Renal pelvis (tissue), 4 donors: ENCODE data around the gene MRPL27. TPM values are rescaled to one million over a fixed set of nuclear protein-coding genes. Genes with fewer than 3 reads are reported as not detected.

Experiments used
- DNase-seq: peaks from one replicate; pipeline ENCODE4 v3.0.0-alpha.2; 2013
- polyA plus RNA-seq, 3 donors: library from polyadenylated mRNA; unstranded; fragments of 120-200 nt; gene quantifications; one replicate each; pipeline ENCODE4 v1.2.1, GENCODE V29; 2013; ENCODE audit not compliant: insufficient read length in 3 of 3

Gene MRPL27
- polyA plus RNA-seq, 3 donors: 75.4 to 81.2 (median 80.8) TPM

DNA sequence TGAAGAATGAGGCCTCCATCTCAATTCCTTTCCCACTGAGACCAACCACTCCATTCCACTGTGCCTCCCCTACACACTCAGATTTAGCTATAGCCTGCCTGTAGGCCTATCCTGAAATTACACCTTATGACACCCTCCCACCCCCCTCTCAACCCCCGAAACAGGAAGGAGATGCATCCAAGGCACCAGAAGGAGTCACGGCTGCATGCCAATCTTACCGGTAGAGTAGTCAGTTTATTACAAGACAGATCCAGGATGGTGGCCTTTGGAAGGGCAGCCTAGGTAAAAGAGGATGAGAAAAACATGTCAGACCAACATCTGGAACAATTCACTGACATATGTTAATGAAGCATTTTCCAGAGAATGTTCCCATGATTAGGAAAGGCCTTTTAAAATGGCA lies 21.7 kb upstream of the MRPL27 start:
- no peak for DNase-seq

GRCh38 chr17:50393700-50394099 lies 20.7 kb upstream of the MRPL27 start:
- no peak for DNase-seq

DNA sequence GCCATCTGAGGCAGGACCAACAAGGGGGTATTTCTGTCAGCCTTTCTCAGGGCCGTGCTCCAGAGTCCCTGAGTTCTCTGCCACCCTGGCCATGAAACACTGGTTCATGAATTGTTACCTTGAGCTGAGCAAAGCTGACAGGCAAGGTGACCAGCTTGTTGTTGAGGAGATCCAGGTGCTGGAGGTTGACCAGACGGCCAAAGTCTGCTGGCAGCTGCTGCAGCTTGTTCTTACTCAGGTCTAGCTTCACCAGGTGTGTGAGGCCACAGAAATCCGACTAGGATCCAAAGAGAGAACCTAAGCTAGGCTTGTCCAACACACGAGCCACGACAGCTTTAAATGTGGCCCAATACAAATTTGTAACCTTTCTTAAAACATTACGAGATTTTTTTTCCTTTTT lies 19.6 kb upstream of the MRPL27 start:
- DNase-seq: no peak

DNA sequence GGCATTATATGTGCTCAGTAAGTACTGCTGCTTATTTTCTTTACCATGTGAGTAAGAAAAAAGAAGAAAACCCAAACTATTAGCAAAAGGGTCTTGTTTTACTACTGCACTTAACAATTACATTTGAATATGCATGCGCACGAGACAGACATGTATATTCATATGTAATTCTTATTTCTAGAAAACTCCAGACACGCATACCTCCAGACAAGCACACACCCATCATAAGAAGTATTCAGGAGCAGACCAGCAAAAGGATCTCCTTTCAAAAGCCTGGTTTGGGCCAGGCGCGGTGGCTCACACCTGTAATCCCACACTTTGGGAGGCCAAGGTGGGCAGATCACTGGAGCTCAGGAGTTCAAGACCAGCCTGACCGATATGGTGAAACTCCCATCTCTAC lies 16.6 kb upstream of the MRPL27 start:
- no peak for DNase-seq

DNA sequence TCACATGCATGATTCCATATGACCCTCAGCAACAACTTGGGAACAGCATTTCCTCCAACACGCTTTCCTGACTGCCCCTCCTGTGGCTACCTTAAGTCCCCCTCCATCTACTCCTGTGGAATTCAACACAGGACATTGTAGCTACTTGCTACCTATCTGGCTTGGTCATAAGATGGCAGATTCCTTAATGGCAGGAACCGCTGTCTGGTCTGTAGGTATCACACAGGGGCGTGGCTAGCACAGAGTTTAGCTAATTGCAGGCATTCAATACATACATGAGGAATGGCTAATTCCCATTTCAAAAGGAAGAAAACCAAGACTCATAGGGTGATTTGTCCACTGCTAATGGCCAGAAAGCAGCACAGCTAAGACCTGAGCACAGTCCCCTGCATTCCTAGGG lies 15.7 kb upstream of the MRPL27 start:
- DNase-seq: no peak

GRCh38 chr17:50386510-50386909 lies 13.5 kb upstream of the MRPL27 start:
- DNase-seq: no peak

GRCh38 chr17:50382931-50383330 lies 9.9 kb upstream of the MRPL27 start:
- DNase-seq: no peak

DNA sequence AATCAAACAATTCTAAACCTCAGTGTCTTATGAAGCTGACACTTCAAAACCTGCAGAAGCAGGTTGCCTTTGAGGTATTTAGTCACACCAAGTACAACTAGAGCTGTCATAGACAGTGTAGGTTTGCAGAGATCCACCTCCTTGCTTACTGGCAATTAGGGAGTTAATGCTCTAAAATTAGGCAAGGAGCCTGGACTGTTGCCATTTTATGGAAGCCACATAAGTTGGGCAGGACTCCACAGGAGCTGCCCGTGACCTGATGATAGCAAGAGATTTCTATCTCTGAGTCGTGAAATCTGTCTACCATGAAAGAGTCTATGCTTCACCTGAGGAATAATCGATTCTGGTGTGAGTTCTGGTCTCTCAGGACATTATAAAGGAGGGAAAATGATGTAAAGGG lies 8.9 kb upstream of the MRPL27 start:
- DNase-seq: no peak

DNA sequence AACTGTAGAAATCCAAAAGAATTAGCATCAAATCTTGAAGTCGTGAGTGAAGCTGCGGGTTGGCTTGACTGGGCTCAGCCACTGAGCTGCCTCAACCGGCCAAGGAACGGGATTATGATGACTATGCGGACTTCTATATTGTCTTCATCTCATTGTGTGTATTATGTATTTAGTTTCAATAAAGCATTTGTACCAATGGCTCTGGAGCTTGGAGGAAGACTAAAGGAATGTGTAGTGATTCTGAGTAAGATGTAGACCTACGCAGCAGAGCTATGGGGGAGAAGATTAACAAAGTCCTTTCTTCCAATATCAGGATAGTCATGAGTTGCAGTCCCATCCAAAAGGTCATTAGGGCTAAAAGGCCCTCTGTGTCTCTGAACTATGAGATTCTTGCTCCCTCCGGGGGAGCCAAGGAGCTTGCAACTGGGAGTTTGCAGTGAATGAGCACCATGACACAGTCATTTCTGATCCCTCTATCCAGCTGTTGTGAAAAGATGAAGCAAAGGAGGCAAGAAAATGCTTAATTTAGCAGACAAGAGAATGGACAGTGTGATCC lies 8.4 kb upstream of the MRPL27 start:
- no peak for DNase-seq

DNA sequence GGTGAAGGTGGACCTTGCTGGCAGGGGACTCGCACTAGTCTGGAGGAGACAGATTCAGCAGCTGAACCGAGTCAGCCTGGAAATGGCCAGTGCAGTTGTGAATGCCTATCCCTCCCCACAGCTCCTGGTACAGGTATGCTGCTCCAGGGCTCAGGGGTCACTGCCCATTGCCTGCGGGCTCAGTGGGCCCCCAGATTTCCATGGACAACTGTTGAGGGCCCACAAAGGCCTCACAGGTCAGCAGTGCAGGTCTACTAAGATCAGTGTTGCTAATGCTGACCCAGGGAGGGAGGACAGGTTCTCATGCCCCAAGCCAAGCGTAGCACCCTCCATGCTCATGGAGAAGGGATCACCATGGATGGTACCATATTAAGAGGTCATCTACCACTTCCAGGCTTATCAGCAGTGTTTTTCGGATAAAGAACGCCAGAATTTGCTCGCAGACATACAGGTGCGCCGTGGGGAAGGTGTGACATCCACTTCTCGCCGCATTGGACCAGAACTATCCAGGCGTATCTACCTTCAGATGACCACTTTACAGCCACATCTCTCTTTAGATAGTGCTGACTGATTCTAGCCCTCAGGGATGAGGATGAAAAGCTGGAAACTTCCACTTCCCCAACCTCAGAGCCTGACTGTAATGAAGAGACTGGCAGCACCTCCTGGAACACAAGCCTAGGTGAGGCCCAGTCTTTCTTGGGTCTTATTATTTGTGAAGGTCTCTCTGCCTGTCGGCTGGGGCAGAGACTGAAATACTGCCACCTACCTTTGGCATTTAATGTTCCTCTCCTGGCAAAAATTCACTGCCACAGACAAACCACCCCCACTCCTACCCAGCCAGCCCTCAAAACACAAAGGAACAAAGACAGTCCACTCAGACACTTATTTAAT lies 7.6 kb upstream of the MRPL27 start:
- DNase-seq: no peak

DNA sequence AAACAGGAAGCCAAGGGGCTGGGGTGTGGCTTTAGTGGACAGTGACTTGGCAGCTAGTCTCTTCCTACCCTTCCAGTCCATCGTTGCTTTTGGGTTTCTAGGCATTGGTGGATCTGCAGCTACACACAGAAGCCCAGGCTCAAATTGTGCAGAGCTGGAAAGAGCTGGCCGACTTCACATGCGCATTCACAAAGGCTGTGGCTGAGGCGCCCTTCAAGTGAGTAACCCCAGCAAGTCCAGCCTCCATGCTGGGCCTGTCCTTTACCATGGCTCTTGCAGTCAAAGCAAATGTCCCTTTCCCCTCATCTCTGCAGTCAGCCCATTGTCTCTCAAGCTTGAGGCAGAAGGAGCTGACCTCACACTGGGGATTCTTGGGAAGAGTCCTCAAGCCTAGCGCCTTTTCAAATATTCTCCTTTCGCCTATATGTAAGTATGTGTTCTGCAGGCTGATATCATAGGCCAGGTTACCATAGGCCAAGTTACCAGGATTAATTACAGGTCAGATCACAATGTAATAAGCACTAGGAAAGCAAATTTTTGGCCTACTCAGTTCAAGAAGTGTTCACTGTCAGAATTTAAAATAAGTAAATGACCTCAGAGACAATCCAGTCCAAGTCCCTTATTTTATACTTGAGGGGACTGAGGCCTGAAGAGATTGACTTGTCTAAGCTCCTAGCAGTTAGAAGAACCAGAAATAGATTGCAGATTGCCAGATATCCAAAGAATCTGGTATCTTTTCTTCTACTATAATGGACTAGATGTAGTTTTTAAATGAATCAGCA lies 6.6 kb upstream of the MRPL27 start:
- DNase-seq: no peak

DNA sequence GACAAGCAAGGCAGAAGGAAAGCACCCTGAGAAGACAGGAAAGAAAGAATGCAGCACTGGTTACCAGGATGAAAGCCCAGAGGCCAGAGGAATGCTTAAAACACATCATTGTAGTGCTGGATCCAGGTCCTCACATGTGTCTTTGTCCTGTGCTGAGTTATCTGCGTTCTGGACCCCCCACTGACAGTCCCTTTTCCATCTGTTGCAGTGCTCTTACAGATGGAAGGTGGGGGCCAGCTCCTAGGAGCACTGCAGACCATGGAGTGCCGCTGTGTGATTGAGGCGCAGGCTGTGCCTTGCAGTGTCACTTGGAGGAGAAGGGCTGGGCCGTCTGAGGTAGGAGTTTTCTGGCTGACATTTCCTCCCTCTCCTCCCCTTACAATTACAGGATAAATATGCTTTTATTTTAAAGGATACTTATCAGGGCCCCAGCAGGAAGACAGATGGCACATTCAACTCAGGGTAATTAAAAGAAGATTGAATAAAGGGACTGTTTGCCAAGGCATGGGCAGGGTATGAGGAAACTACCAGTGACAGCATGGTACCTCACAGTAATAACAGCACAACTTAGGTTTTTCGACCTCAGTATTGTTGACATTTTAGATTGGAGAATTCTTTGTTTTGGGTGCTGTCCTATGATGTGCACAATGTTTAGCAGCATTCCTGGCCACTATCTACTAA lies 3.0 kb upstream of the MRPL27 start:
- no peak for DNase-seq

- no peak for DNase-seq
Observed at GRCh38 chr17:50373705-50374104, 721 bp upstream of the MRPL27 start.

DNA sequence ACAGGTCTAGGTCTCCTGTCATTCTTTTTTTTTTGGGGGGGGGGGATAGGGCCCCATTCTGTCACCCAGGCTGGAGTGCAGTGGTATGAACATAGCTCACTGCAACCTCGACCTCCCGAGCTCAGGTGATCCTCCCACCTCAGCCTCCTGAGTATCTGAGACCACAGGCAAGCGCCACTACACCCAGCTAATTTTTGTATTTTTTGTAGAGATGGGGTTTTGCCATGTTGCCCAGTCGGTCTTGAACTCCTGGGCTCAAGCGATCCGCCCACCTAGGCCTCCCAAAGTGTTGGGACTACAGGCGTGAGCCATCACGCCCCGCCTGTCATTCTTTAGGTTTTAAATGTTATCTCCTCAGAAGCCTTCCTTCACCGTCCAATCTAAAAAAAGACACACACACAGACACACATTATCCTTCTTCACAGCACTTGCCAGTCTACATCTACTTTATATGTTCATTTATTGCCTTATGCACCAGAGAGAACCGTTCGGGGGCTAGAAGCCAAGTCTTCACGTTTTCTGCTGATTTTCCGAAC lies 694 bp downstream of the MRPL27 start:
- DNase-seq: no peak

DNA sequence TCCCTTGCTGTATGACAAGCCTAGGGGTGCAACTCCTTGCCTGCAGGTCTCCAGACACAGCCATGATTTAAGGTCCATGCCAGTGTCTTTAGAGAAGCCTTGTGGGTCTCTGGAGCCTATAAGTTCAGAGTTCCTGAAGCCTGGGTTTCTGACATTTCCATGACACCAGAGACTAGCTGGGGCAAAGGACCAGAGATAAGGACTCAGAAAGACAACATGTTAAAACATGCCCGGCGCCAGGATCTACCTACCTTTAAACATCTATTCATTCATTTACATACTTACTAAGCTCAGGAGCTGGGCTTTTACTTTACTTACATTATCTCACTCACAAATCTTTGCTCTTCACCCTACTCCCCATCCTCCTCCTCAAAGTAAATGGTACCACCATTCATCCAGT lies 1.5 kb downstream of the MRPL27 start:
- no peak for DNase-seq

DNA sequence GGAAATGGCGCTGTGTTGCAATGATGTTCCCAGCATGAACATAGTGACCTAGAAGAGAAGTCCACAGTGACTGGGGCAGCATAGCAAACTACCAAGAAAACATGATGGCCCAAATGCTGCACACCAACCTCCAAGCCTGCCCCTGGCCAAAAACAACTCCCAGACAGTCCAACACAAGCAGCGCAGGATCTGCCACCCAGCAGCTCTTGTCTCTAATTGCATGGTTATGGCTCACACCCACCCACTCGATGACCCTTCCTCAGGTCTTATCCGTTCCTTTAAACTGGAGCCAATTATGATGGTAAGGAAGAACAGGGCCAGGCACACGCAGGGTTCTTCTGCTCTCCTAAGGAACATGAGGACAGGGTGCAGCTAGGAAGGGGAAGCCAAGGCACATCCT lies 2.9 kb downstream of the MRPL27 start:
- DNase-seq: no peak

- DNase-seq: no peak
Observed at GRCh38 chr17:50367401-50367800, 5.6 kb downstream of the MRPL27 start.

DNA sequence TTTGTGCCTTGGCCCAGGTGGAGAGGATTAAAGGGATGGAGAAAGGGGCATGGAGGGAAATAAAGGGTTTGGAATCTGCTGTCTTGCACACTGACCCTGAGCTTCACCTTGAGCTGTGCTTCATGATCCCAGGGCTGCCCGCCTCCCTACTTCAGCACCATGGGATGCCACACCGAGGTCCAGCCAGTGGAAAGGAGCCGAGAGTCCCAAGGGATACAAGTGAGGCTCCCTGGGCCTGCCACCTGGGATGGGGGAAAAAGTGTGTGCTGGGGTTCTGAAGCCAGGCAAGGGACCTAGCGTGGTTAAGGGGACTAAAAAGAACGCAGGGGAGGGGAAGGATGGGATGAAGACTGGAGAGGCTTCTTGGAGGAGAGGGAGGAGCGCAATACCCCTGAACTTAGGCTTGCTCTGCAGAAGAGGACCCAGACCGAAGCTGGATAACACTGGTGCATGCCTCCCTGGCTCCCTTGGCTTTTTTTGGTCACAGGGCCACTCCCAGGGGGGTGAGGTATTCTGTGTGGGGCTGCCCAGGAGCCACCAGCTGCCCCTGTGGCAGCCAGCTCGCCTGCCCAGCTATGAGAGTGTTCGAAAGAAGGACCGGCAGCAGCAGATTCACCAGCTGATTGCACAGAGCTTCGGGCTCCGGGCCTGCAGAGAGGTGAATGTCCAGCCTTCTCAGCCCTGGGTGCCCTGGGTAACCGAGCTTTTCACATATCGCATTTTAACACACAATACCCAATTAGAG lies 7.2 kb downstream of the MRPL27 start:
- DNase-seq: no peak

DNA sequence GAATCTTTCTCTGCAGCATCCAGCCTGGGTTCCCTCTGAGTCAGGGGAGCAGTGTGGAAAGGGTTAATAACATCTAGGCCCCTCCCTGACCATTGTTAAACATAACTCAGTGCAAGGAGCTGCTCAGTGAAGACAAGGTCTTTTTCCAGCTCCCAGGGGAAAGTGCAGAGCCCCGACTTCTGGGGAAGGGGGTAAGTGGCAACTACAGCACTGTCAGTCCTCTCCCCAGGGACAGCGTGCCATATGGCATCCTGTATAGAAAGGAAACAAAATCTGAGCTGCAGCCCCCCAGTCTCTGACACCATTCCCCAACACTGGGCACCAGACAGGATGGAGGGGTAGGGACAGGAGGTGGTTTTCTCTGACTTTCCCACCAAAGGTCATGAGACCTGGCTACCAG lies 7.8 kb downstream of the MRPL27 start:
- DNase-seq: no peak

DNA sequence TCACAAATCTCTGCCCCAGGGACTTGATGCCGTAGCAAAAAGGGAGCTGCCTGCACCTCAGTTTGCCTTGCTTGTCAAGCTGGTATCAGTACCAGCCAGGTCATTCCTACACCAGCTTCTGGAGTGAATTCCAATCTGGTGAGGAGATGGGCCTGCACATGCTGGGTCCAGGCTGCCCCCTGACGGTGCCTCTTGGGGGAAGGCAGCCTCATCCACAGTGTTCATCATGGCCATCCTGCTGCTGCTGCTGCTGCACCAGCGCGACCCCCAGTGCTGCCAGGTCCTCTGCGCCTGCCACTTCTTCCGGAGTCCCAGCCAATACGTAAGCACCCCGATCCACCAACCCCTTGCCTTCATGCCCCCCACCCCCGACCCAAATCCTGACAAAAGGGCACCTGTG lies 8.3 kb downstream of the MRPL27 start:
- no peak for DNase-seq

DNA sequence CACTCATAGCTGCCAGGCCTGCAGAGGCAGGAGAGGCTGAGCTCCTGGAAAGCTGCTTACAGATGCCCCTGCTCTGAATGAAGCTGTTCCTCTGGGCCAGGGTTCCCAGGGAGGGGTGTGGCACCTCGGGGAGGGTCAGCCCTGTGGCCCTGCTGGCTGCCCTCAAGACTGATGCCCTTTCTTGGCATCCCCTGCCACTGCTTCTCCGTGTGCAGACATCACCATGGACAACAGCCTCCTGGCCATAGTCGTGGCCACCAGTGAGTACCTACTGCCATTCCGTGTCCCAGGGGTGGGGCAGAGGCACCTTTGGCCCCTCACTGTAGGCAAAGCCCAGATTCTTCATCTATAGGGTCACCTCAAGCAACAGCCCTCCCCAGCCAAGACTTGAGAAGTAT lies 8.9 kb downstream of the MRPL27 start:
- no peak for DNase-seq
